GM23338 (cell line): ENCODE data around the gene BAIAP2.

Source experiments
- CREB1 ChIP-seq: fragments of 250-450 bp; sonication (Bioruptor Pico); IDR thresholded peaks from 2 replicates; pipeline ENCODE4 v1.5.0; 2020; ENCODE audit warnings: low read depth, mild to moderate bottlenecking, moderate library complexity
- EZH2 ChIP-seq: fragments of 200-600 bp; sonication (generic); IDR thresholded peaks from one replicate; pipeline ENCODE4 v1.8.0; 2017; ENCODE audit warnings: antibody characterized with exemption, mild to moderate bottlenecking, low read depth; ENCODE audit not compliant: unreplicated experiment
- EZH2phosphoT487 ChIP-seq: fragments of 200-600 bp; sonication (generic); IDR thresholded peaks from one replicate; pipeline ENCODE4 v1.8.1; 2018; ENCODE audit warnings: antibody characterized with exemption; ENCODE audit not compliant: unreplicated experiment
- JUNB ChIP-seq: IDR thresholded peaks from one replicate; pipeline ENCODE4 v1.6.1; 2016; ENCODE audit warnings: antibody characterized with exemption; ENCODE audit not compliant: unreplicated experiment
- NANOG ChIP-seq: IDR thresholded peaks from 2 replicates; pipeline ENCODE4 v1.6.1; 2016; ENCODE audit warnings: antibody characterized with exemption, borderline replicate concordance
- POLR2AphosphoS5 ChIP-seq: IDR thresholded peaks from 2 replicates; pipeline ENCODE4 v1.6.1; 2016; ENCODE audit warnings: antibody characterized with exemption, low read depth
- STAT1 ChIP-seq: IDR thresholded peaks from one replicate; pipeline ENCODE4 v1.6.1; 2016; ENCODE audit warnings: antibody characterized with exemption; ENCODE audit not compliant: unreplicated experiment
- ZNF114 ChIP-seq: fragments of 250-450 bp; sonication (Bioruptor Pico); IDR thresholded peaks from 2 replicates; pipeline ENCODE4 v1.5.0; 2020; ENCODE audit warnings: mild to moderate bottlenecking, moderate library complexity
- ZNF331 ChIP-seq: fragments of 250-450 bp; sonication (Bioruptor Pico); IDR thresholded peaks from 2 replicates; pipeline ENCODE4 v1.5.0; 2020; ENCODE audit warnings: low read depth, mild to moderate bottlenecking, moderate library complexity
- TF ChIP-seq, protein P1 (sequence below), 2 experiments: fragments of 200-600 bp in 1 of 2; sonication (generic) in 1 of 2; conservative IDR thresholded peaks; 2 replicates each; pipeline versions ENCODE4 v1.5.1 to v1.6.1; 2016 to 2017; ENCODE audit warnings: antibody characterized with exemption in 2 of 2, low read depth in 2 of 2, mild to moderate bottlenecking in 2 of 2, moderate library complexity in 1 of 2
- TF ChIP-seq, protein P2 (sequence below): IDR thresholded peaks from one replicate; pipeline ENCODE4 v1.6.1; 2018; ENCODE audit warnings: antibody characterized with exemption; ENCODE audit not compliant: unreplicated experiment
- TF ChIP-seq, protein P3 (sequence below): fragments of 250-450 bp; sonication (Bioruptor Pico); IDR thresholded peaks from 2 replicates; pipeline ENCODE4 v1.5.0; 2020; ENCODE audit warnings: mild to moderate bottlenecking, moderate library complexity
- TF ChIP-seq, protein P4 (sequence below): IDR thresholded peaks from 2 replicates; pipeline ENCODE4 v1.6.1; 2016; ENCODE audit warnings: antibody characterized with exemption

DNA sequence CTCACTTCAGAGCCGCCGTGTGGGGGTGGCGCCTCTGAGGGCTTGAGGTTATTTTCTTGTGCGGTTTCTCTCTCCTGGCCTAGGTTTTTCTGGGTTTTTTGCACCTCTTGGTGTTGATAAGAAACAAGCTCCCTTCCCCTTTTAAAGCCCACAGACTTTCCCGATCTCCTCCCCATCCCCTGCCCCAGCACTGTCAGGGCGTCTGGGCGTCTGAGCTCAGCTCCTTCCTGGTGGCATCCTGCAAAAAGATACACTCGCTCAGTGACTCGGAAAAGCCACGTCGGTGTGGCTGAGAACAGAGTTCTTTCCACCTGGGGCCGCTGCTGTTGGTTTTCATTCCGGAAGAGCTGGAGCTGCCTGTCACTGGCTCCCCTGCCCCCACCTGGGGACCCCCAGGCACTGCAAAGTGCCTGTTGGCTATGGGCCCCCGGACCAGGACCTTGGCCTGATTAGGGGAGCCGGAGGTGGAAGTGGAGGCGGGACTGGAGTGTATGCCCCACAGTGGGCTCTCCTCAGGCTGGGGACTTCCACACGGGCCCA lies 14.5 kb downstream of the BAIAP2 start:
- TF ChIP-seq, protein P1, sequence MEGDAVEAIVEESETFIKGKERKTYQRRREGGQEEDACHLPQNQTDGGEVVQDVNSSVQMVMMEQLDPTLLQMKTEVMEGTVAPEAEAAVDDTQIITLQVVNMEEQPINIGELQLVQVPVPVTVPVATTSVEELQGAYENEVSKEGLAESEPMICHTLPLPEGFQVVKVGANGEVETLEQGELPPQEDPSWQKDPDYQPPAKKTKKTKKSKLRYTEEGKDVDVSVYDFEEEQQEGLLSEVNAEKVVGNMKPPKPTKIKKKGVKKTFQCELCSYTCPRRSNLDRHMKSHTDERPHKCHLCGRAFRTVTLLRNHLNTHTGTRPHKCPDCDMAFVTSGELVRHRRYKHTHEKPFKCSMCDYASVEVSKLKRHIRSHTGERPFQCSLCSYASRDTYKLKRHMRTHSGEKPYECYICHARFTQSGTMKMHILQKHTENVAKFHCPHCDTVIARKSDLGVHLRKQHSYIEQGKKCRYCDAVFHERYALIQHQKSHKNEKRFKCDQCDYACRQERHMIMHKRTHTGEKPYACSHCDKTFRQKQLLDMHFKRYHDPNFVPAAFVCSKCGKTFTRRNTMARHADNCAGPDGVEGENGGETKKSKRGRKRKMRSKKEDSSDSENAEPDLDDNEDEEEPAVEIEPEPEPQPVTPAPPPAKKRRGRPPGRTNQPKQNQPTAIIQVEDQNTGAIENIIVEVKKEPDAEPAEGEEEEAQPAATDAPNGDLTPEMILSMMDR (conservative IDR thresholded peaks at IDR 0.05; ENCODE audit: low read depth in 2 of 2) = no peak
- TF ChIP-seq POLR2AphosphoS5 = no peak
- TF ChIP-seq, protein P2, sequence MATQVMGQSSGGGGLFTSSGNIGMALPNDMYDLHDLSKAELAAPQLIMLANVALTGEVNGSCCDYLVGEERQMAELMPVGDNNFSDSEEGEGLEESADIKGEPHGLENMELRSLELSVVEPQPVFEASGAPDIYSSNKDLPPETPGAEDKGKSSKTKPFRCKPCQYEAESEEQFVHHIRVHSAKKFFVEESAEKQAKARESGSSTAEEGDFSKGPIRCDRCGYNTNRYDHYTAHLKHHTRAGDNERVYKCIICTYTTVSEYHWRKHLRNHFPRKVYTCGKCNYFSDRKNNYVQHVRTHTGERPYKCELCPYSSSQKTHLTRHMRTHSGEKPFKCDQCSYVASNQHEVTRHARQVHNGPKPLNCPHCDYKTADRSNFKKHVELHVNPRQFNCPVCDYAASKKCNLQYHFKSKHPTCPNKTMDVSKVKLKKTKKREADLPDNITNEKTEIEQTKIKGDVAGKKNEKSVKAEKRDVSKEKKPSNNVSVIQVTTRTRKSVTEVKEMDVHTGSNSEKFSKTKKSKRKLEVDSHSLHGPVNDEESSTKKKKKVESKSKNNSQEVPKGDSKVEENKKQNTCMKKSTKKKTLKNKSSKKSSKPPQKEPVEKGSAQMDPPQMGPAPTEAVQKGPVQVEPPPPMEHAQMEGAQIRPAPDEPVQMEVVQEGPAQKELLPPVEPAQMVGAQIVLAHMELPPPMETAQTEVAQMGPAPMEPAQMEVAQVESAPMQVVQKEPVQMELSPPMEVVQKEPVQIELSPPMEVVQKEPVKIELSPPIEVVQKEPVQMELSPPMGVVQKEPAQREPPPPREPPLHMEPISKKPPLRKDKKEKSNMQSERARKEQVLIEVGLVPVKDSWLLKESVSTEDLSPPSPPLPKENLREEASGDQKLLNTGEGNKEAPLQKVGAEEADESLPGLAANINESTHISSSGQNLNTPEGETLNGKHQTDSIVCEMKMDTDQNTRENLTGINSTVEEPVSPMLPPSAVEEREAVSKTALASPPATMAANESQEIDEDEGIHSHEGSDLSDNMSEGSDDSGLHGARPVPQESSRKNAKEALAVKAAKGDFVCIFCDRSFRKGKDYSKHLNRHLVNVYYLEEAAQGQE = no peak
- TF ChIP-seq, protein P3, sequence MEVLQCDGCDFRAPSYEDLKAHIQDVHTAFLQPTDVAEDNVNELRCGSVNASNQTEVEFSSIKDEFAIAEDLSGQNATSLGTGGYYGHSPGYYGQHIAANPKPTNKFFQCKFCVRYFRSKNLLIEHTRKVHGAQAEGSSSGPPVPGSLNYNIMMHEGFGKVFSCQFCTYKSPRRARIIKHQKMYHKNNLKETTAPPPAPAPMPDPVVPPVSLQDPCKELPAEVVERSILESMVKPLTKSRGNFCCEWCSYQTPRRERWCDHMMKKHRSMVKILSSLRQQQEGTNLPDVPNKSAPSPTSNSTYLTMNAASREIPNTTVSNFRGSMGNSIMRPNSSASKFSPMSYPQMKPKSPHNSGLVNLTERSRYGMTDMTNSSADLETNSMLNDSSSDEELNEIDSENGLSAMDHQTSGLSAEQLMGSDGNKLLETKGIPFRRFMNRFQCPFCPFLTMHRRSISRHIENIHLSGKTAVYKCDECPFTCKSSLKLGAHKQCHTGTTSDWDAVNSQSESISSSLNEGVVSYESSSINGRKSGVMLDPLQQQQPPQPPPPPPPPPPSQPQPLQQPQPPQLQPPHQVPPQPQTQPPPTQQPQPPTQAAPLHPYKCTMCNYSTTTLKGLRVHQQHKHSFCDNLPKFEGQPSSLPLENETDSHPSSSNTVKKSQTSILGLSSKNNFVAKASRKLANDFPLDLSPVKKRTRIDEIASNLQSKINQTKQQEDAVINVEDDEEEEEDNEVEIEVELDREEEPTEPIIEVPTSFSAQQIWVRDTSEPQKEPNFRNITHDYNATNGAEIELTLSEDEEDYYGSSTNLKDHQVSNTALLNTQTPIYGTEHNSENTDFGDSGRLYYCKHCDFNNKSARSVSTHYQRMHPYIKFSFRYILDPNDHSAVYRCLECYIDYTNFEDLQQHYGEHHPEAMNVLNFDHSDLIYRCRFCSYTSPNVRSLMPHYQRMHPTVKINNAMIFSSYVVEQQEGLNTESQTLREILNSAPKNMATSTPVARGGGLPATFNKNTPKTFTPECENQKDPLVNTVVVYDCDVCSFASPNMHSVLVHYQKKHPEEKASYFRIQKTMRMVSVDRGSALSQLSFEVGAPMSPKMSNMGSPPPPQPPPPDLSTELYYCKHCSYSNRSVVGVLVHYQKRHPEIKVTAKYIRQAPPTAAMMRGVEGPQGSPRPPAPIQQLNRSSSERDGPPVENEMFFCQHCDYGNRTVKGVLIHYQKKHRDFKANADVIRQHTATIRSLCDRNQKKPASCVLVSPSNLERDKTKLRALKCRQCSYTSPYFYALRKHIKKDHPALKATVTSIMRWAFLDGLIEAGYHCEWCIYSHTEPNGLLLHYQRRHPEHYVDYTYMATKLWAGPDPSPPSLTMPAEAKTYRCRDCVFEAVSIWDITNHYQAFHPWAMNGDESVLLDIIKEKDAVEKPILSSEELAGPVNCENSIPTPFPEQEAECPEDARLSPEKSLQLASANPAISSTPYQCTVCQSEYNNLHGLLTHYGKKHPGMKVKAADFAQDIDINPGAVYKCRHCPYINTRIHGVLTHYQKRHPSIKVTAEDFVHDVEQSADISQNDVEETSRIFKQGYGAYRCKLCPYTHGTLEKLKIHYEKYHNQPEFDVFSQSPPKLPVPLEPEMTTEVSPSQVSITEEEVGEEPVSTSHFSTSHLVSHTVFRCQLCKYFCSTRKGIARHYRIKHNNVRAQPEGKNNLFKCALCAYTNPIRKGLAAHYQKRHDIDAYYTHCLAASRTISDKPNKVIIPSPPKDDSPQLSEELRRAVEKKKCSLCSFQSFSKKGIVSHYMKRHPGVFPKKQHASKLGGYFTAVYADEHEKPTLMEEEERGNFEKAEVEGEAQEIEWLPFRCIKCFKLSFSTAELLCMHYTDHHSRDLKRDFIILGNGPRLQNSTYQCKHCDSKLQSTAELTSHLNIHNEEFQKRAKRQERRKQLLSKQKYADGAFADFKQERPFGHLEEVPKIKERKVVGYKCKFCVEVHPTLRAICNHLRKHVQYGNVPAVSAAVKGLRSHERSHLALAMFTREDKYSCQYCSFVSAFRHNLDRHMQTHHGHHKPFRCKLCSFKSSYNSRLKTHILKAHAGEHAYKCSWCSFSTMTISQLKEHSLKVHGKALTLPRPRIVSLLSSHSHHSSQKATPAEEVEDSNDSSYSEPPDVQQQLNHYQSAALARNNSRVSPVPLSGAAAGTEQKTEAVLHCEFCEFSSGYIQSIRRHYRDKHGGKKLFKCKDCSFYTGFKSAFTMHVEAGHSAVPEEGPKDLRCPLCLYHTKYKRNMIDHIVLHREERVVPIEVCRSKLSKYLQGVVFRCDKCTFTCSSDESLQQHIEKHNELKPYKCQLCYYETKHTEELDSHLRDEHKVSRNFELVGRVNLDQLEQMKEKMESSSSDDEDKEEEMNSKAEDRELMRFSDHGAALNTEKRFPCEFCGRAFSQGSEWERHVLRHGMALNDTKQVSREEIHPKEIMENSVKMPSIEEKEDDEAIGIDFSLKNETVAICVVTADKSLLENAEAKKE (CRISPR knock-in tag) = no peak
- TF ChIP-seq EZH2phosphoT487 = no peak
- TF ChIP-seq EZH2 = no peak
- TF ChIP-seq JUNB = no peak
- TF ChIP-seq CREB1 (CRISPR knock-in tag) = no peak
- no peak for TF ChIP-seq STAT1
- TF ChIP-seq, protein P4, sequence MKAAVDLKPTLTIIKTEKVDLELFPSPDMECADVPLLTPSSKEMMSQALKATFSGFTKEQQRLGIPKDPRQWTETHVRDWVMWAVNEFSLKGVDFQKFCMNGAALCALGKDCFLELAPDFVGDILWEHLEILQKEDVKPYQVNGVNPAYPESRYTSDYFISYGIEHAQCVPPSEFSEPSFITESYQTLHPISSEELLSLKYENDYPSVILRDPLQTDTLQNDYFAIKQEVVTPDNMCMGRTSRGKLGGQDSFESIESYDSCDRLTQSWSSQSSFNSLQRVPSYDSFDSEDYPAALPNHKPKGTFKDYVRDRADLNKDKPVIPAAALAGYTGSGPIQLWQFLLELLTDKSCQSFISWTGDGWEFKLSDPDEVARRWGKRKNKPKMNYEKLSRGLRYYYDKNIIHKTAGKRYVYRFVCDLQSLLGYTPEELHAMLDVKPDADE = no peak
- no peak for TF ChIP-seq NANOG
- TF ChIP-seq ZNF114 (CRISPR knock-in tag) = no peak
- TF ChIP-seq ZNF331 (CRISPR knock-in tag) = no peak
